Stimulated activated CD4-positive, alpha-beta T cell treated with anti-CD3 and anti-CD28 coated beads, Interleukin-15, amount 100 ng/mL, for 48 hours (primary cell): ENCODE measurements around the gene OR10G3.

ENCODE experiments used
- DNase-seq, 2 donors: peaks; one replicate each; pipeline ENCODE4 v3.0.0-alpha.2; 2020; ENCODE audit warnings: low read depth in 2 of 2

Gene OR10G3

GRCh38 chr14:21535545-21536417, 44.1 kb downstream of the OR10G3 start:
- no peak for DNase-seq

GRCh38 chr14:21534576-21534975, 45.3 kb downstream of the OR10G3 start:
- no peak for DNase-seq

- no peak for DNase-seq
Measured at GRCh38 chr14:21533294-21533693, 46.6 kb downstream of the OR10G3 start.

- DNase-seq = no peak
Measured at GRCh38 chr14:21529515-21529914, 50.4 kb downstream of the OR10G3 start.

- DNase-seq = no peak
Measured at GRCh38 chr14:21528381-21529348, 51.2 kb downstream of the OR10G3 start.

- no peak for DNase-seq
Measured at GRCh38 chr14:21527318-21527679, 52.6 kb downstream of the OR10G3 start.

- DNase-seq = no peak
Measured at GRCh38 chr14:21526672-21527317, 53.1 kb downstream of the OR10G3 start.

GRCh38 chr14:21525962-21526671, 53.8 kb downstream of the OR10G3 start, which contains the start of gene SALL2:
SALL2 (minus strand) TSS chr14:21526346; CDS start chr14:21526127, 219 bp downstream.
- peak; percentile 43 to 69 for DNase-seq

GRCh38 chr14:21525571-21525961, 54.3 kb downstream of the OR10G3 start:
- no peak for DNase-seq

GRCh38 chr14:21524575-21525490, 55.0 kb downstream of the OR10G3 start:
- no peak for DNase-seq

GRCh38 chr14:21523203-21523602, 56.7 kb downstream of the OR10G3 start:
- DNase-seq = no peak

- DNase-seq = no peak
Measured at GRCh38 chr14:21521501-21521900, 58.4 kb downstream of the OR10G3 start.

- no peak for DNase-seq
Measured at GRCh38 chr14:21520767-21521166, 59.1 kb downstream of the OR10G3 start.

GRCh38 chr14:21518725-21519124, 61.2 kb downstream of the OR10G3 start:
- no peak for DNase-seq
